ENCODE results near the gene PGM3.
"Not testable (repeated sequence)": the region's sequence is repeated elsewhere in the genome, so short reads cannot be mapped to it uniquely, and the experiment has no call there.

GRCh38 chr6:83191974-83192373 is 1.1 kb downstream of the PGM3 start:
- TF ChIP-seq CTCF (IDR thresholded peaks at IDR 0.05; ENCODE audit: insufficient read depth, low read depth, low read length); EZH2 (IDR thresholded peaks at IDR 0.05; ENCODE audit: insufficient read depth, low read length): not testable (repeated sequence)

All from astrocyte (in vitro differentiated cells and primary cell).